Mesendoderm (in vitro differentiated cells): ENCODE results near the gene SP100.

Source experiments
- DNase-seq: peaks from one replicate; pipeline ENCODE4 v3.0.0; 2013
- H2AK5ac ChIP-seq: 2 replicates; pipeline ENCODE4 v1.6.1; 2013; ENCODE audit warnings: low read length, inconsistent platforms
- H2BK120ac ChIP-seq: 2 replicates; pipeline ENCODE4 v1.6.1; 2013; ENCODE audit warnings: low read depth, mild to moderate bottlenecking, low read length, moderate library complexity, mixed read lengths
- H2BK15ac ChIP-seq: replicated peaks from 2 replicates; pipeline ENCODE4 v1.6.1; 2013; ENCODE audit warnings: low read depth, mild to moderate bottlenecking, moderate library complexity
- H2BK5ac ChIP-seq: 2 replicates; pipeline ENCODE4 v1.6.1; 2013; ENCODE audit warnings: low read length, inconsistent platforms
- H3K18ac ChIP-seq: 2 replicates; pipeline ENCODE4 v1.6.1; 2013; ENCODE audit warnings: mild to moderate bottlenecking, low read length, mixed read lengths
- H3K23ac ChIP-seq: one replicate; pipeline ENCODE4 v1.6.1; 2013; ENCODE audit warnings: low read length
- H3K27ac ChIP-seq: 2 replicates; pipeline ENCODE4 v1.5.1; 2013; ENCODE audit warnings: low read depth, mild to moderate bottlenecking, inconsistent platforms, low read length, moderate library complexity
- H3K27me3 ChIP-seq: 2 replicates; pipeline ENCODE4 v1.6.1; 2013; ENCODE audit warnings: low read length, control low read depth, mild to moderate bottlenecking, inconsistent platforms; ENCODE audit not compliant: insufficient read depth, poor library complexity
- H3K36me3 ChIP-seq: 2 replicates; pipeline ENCODE4 v1.6.1; 2013; ENCODE audit warnings: low read length, inconsistent platforms; ENCODE audit not compliant: control insufficient read depth, insufficient read depth
- H3K4ac ChIP-seq: one replicate; pipeline ENCODE4 v1.6.1; 2013; ENCODE audit warnings: low read depth, mild to moderate bottlenecking, low read length, moderate library complexity
- H3K4me1 ChIP-seq: 2 replicates; pipeline ENCODE4 v1.6.1; 2013; ENCODE audit warnings: low read depth, low read length, inconsistent platforms; ENCODE audit not compliant: control insufficient read depth
- H3K4me2 ChIP-seq: 2 replicates; pipeline ENCODE4 v1.6.1; 2013; ENCODE audit warnings: low read length
- H3K4me3 ChIP-seq: 2 replicates; pipeline ENCODE4 v1.5.1; 2013; ENCODE audit warnings: mild to moderate bottlenecking, low read length
- H3K56ac ChIP-seq: one replicate; pipeline ENCODE4 v1.6.1; 2013; ENCODE audit warnings: low read length
- H3K79me1 ChIP-seq: 2 replicates; pipeline ENCODE4 v1.6.1; 2013; ENCODE audit warnings: low read length, inconsistent platforms
- H3K79me2 ChIP-seq: 2 replicates; pipeline ENCODE4 v1.6.1; 2013; ENCODE audit warnings: mild to moderate bottlenecking, low read length; ENCODE audit not compliant: control insufficient read depth, insufficient read depth
- H3K9ac ChIP-seq: 2 replicates; pipeline ENCODE4 v1.6.1; 2013; ENCODE audit warnings: low read length, inconsistent platforms
- H4K5ac ChIP-seq: one replicate; pipeline ENCODE4 v1.6.1; 2013; ENCODE audit warnings: low read length
- H4K8ac ChIP-seq: one replicate; pipeline ENCODE4 v1.6.1; 2013; ENCODE audit warnings: low read depth, mild to moderate bottlenecking, control low read depth, low read length, moderate library complexity
- WGBS: extraction: QIAGEN DNeasy Blood & Tissue Kit; methylation state at CpG from one replicate; pipeline ENCODE4 v1.1.7; 2013; ENCODE audit warnings: low lambda C conversion rate, missing lambda C conversion rate; ENCODE audit not compliant: insufficient coverage; ENCODE audit errors: extremely low coverage; 5-methylcytosine and 5-hydroxymethylcytosine counted together

Gene SP100

DNA sequence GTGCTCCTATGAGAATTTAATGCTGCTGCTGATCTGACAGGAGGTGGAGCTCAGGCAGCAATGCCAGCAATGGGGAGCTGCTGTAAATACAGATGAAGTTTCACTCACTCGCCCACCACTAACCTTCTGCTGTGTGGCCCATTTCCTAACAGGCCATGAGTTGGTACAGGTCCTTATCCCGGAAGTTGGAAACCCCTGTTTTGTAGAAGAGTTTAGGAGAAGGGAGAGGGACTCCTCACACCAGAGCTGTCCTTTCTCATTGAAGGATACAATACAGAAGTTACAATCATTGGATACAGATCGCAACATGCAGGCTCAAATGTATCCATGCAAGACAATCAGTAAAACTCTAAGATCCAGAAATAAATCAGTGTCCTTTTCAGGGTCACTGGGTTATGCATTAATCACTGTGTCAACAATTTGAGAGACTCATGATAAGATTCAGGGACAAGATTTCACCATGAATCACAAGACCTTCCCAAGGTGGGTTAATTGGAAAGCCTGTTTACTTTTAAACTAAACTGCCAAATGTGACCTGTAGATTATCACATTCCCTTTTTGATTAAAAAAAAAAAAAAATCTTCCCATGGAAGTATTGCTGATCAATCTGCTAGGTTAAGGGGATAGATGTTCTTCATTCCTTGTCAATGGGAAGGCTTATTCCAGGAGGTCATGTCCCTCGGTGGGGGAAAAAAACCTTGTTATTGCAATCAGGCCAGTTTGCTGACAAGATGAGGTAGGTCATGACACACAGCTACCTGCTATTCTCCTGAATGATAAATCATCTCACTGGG lies 97.2 kb downstream of the SP100 start:
- H3K27ac ChIP-seq = no peak overlapping the region
- H3K23ac ChIP-seq = no peak overlapping the region
- no peak overlapping the region for H3K4me2 ChIP-seq
- DNase-seq = no peak
- H3K4ac ChIP-seq = no peak overlapping the region
- WGBS = no CpG with 5 or more reads among the region's 4 CpGs
- H2BK5ac ChIP-seq = no peak overlapping the region
- no peaks in the 10 kb centered on the region for H3K36me3 ChIP-seq
- H3K4me1 ChIP-seq = no peaks in the 10 kb centered on the region
- no peak overlapping the region for H2BK15ac ChIP-seq
- no peak overlapping the region for H4K8ac ChIP-seq
- H3K9ac ChIP-seq = no peak overlapping the region
- H2BK120ac ChIP-seq = no peak overlapping the region
- no peak overlapping the region for H2AK5ac ChIP-seq
- H4K5ac ChIP-seq = no peak overlapping the region
- H3K79me1 ChIP-seq = no peaks in the 10 kb centered on the region
- no peak overlapping the region for H3K56ac ChIP-seq
- no peaks in the 10 kb centered on the region for H3K79me2 ChIP-seq
- no peaks in the 10 kb centered on the region for H3K27me3 ChIP-seq
- H3K18ac ChIP-seq = no peak overlapping the region
- no peak overlapping the region for H3K4me3 ChIP-seq

DNA sequence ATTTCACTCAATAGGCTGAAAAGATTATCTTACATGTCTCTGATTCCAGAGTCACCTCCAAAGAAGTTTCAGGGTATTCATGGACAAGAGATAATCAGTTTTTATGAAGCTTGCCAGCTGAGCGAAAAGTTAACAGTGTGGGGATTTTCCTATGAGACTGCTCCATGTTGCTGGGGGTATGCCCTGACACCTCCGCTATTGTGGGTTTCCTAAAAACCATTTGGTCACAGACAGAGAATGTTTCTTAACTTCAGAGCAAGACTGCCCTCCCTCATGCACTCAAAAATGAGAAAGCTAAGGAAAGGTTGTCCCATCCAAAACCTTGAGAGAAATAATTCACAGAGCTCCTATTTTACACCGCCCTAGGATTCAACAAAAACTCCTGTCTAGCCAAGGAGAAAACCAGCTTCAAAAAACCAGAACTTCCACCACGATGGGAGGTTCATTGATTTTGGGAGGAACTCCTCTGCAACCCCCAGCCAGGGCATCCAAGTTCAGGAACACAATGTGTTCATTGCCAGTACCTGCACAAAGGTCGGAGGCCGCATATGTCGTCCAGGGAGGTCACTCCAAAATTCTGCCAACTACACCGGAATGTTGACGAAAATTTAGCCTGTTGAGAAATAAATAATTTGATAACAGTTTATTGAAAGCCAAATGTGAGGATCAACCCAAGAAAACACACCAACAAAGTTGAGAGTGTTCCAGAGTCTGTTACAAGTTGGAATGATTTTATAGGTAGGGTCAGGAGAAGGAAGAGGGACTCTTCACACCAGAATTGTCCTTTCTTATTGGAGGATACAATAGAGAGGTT lies 104.3 kb downstream of the SP100 start:
- Histone ChIP-seq H3K4me1 (no peaks in the 10 kb centered on the region), H3K56ac (no peak overlapping the region), H3K27ac (no peak overlapping the region), H2BK15ac (no peak overlapping the region), H3K4ac (no peak overlapping the region), H2BK120ac (no peak overlapping the region), H4K8ac (no peak overlapping the region), H3K27me3 (no peaks in the 10 kb centered on the region), H3K79me1 (no peaks in the 10 kb centered on the region), H3K4me3 (no peak overlapping the region), H3K79me2 (no peaks in the 10 kb centered on the region), H4K5ac (no peak overlapping the region), H3K23ac (no peak overlapping the region), H3K36me3 (no peaks in the 10 kb centered on the region), H3K4me2 (no peak overlapping the region), H2AK5ac (no peak overlapping the region), H2BK5ac (no peak overlapping the region), H3K18ac (no peak overlapping the region), H3K9ac (no peak overlapping the region)
- no CpG with 5 or more reads among the region's 9 CpGs for WGBS
- no peak for DNase-seq

DNA sequence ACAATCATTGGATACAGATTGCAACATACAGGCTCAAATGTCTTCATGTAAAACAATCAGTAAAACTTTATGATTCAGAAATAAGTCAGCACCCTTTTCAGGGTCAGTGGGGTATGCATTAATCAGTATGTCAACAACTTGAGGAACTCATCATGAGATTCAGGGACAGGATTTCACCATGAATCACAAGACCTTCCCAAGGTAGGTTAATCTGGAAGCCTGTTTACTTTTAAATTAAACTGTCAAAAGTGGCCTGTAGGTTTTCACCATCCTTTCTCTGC lies 104.8 kb downstream of the SP100 start:
- no peak overlapping the region for H3K9ac ChIP-seq
- H3K4me3 ChIP-seq = no peak overlapping the region
- no peak overlapping the region for H3K27ac ChIP-seq
- H2BK120ac ChIP-seq = no peak overlapping the region
- H4K5ac ChIP-seq = no peak overlapping the region
- no peaks in the 10 kb centered on the region for H3K79me1 ChIP-seq
- H2AK5ac ChIP-seq = no peak overlapping the region
- H2BK5ac ChIP-seq = no peak overlapping the region
- no peak for DNase-seq
- no peaks in the 10 kb centered on the region for H3K79me2 ChIP-seq
- no peak overlapping the region for H3K23ac ChIP-seq
- H3K4me2 ChIP-seq = no peak overlapping the region
- no peak overlapping the region for H3K4ac ChIP-seq
- H3K18ac ChIP-seq = no peak overlapping the region
- no peak overlapping the region for H2BK15ac ChIP-seq
- no peak overlapping the region for H4K8ac ChIP-seq
- no peaks in the 10 kb centered on the region for H3K36me3 ChIP-seq
- H3K27me3 ChIP-seq = no peaks in the 10 kb centered on the region
- no peak overlapping the region for H3K56ac ChIP-seq
- H3K4me1 ChIP-seq = no peaks in the 10 kb centered on the region

DNA sequence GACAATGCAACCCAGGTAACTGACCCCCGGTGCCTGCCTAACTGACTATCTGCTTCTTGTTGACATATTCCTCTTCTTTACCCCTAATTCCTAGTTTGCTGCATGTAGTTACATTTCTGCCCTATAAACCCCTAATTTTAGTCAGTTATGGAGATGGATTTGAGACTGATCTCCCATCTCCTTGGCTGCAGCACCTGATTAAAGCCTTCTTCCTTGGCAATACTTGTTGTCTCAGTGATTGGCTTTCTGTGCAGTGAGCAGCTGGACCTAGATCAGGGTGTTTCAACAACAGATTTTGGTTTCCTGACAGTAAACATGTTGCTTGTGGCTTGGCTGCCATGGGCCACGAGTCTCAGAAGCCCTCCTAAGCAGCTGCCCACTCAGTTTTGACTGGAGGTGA lies 105.4 kb downstream of the SP100 start:
- no peaks in the 10 kb centered on the region for H3K27me3 ChIP-seq
- no CpG with 5 or more reads among the region's 2 CpGs for WGBS
- no peak overlapping the region for H2BK15ac ChIP-seq
- H3K56ac ChIP-seq = no peak overlapping the region
- H3K4me2 ChIP-seq = no peak overlapping the region
- H2BK120ac ChIP-seq = no peak overlapping the region
- H4K5ac ChIP-seq = no peak overlapping the region
- no peak overlapping the region for H3K27ac ChIP-seq
- no peak overlapping the region for H4K8ac ChIP-seq
- no peak overlapping the region for H2AK5ac ChIP-seq
- no peaks in the 10 kb centered on the region for H3K4me1 ChIP-seq
- H3K23ac ChIP-seq = no peak overlapping the region
- no peaks in the 10 kb centered on the region for H3K36me3 ChIP-seq
- H3K79me2 ChIP-seq = no peaks in the 10 kb centered on the region
- H3K4ac ChIP-seq = no peak overlapping the region
- H3K18ac ChIP-seq = no peak overlapping the region
- no peaks in the 10 kb centered on the region for H3K79me1 ChIP-seq
- no peak overlapping the region for H3K4me3 ChIP-seq
- no peak overlapping the region for H2BK5ac ChIP-seq
- no peak overlapping the region for H3K9ac ChIP-seq
- no peak for DNase-seq

DNA sequence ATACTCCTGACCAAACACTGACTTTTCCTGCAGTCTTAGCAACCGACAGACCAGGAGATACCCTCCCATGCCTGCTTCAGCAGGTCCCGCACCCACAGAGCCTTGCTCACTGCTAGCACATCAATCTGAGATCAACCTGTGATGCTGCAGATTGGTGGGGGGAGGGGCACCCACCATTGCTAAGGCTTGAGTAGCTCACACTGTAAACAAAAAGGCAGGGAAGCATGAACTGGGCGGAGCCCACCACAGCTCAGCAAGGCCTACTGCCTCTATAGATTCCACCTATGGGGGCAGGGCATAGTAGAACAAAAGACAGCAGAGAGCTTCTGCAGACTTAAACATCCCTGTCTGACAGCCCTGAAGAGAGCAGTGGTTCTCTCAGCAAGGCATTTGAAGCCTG lies 109.7 kb downstream of the SP100 start:
- no peak overlapping the region for H3K9ac ChIP-seq
- no peaks in the 10 kb centered on the region for H3K79me1 ChIP-seq
- H3K18ac ChIP-seq = no peak overlapping the region
- no peak overlapping the region for H4K5ac ChIP-seq
- H3K27ac ChIP-seq = no peak overlapping the region
- no peaks in the 10 kb centered on the region for H3K36me3 ChIP-seq
- H3K27me3 ChIP-seq = no peaks in the 10 kb centered on the region
- no CpG with 5 or more reads among the region's 3 CpGs for WGBS
- H3K4me2 ChIP-seq = no peak overlapping the region
- no peak for DNase-seq
- H2BK15ac ChIP-seq = no peak overlapping the region
- no peak overlapping the region for H3K4ac ChIP-seq
- no peak overlapping the region for H3K56ac ChIP-seq
- no peak overlapping the region for H3K4me3 ChIP-seq
- H3K79me2 ChIP-seq = no peaks in the 10 kb centered on the region
- H3K23ac ChIP-seq = no peak overlapping the region
- H2AK5ac ChIP-seq = no peak overlapping the region
- no peak overlapping the region for H4K8ac ChIP-seq
- no peak overlapping the region for H2BK120ac ChIP-seq
- H3K4me1 ChIP-seq = no peaks in the 10 kb centered on the region
- no peak overlapping the region for H2BK5ac ChIP-seq
